Kidney epithelial cell (primary cell): ENCODE measurements around the gene TRAPPC2. TPM values are rescaled to one million over a fixed set of nuclear protein-coding genes. Genes with fewer than 3 reads are reported as not detected.

ENCODE experiments used
- DNase-seq: peaks from one replicate; pipeline ENCODE4 v3.0.0-alpha.2; 2010; ENCODE audit warnings: low read depth
- H3K27me3 ChIP-seq: 2 replicates; pipeline ENCODE4 v1.6.0; 2011; ENCODE audit warnings: low read length; ENCODE audit not compliant: control insufficient read depth, insufficient read depth
- H3K36me3 ChIP-seq: 2 replicates; pipeline ENCODE4 v1.5.1; 2011; ENCODE audit warnings: low read length; ENCODE audit not compliant: control insufficient read depth, insufficient read depth
- H3K4me3 ChIP-seq: 2 replicates; pipeline ENCODE4 v1.5.1; 2011; ENCODE audit warnings: low read depth, mild to moderate bottlenecking, control low read depth, low read length
- total RNA-seq: library from RNA; depleted of rRNA; stranded (reverse); fragments of >200 nt; gene quantifications from 2 replicates; pipeline ENCODE4 v1.2.3, GENCODE V29; 2015
- TF ChIP-seq, protein P1 (sequence below): IDR thresholded peaks from 2 replicates; pipeline ENCODE4 v1.5.1; 2011; ENCODE audit warnings: mild to moderate bottlenecking, moderate library complexity, low read length, control low read depth, inconsistent platforms; ENCODE audit not compliant: insufficient read depth, poor library complexity, severe bottlenecking

The TRAPPC2 gene
- total RNA-seq, 1 donor from 2014 or later: 19.7 TPM

GRCh38 chrX:13699183-13699826, 35.1 kb downstream of the TRAPPC2 start:
- Histone ChIP-seq H3K36me3 (no peaks in the 10 kb centered on the region), H3K27me3 (no peaks in the 10 kb centered on the region), H3K4me3 (no peak overlapping the region)
- TF ChIP-seq, protein P1, sequence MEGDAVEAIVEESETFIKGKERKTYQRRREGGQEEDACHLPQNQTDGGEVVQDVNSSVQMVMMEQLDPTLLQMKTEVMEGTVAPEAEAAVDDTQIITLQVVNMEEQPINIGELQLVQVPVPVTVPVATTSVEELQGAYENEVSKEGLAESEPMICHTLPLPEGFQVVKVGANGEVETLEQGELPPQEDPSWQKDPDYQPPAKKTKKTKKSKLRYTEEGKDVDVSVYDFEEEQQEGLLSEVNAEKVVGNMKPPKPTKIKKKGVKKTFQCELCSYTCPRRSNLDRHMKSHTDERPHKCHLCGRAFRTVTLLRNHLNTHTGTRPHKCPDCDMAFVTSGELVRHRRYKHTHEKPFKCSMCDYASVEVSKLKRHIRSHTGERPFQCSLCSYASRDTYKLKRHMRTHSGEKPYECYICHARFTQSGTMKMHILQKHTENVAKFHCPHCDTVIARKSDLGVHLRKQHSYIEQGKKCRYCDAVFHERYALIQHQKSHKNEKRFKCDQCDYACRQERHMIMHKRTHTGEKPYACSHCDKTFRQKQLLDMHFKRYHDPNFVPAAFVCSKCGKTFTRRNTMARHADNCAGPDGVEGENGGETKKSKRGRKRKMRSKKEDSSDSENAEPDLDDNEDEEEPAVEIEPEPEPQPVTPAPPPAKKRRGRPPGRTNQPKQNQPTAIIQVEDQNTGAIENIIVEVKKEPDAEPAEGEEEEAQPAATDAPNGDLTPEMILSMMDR: no peak
- DNase-seq: no peak

DNA sequence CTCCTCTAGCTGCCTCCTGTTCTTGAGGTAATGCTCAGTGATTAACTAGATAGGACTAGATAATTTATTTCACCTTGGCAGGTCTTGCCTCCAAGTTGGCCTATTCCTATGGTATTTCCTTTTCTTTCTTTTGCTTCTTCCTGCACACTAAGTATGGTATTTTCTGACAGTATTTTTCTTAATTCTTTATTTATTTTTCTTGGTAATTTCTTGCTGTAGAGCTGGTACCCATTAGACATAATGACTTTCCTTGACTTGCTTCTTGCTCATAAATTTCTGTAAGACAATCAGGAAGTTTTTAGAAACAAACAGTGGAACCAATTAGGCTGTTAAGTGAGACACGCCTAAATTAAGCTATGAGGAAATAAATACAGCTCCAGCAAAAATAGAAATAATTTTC, 36.0 kb downstream of the TRAPPC2 start:
- H3K4me3 ChIP-seq: no peak overlapping the region
- H3K36me3 ChIP-seq: no peaks in the 10 kb centered on the region
- no peak for DNase-seq
- no peaks in the 10 kb centered on the region for H3K27me3 ChIP-seq
- TF ChIP-seq, protein P1: no peak

GRCh38 chrX:13697976-13698375, 36.4 kb downstream of the TRAPPC2 start:
- no peak for DNase-seq
- Histone ChIP-seq H3K36me3 (no peaks in the 10 kb centered on the region), H3K4me3 (no peak overlapping the region), H3K27me3 (no peaks in the 10 kb centered on the region)
- TF ChIP-seq, protein P1: no peak

- TF ChIP-seq, protein P1: no peak
- H3K36me3 ChIP-seq: no peaks in the 10 kb centered on the region
- DNase-seq: no peak
These were observed 37.0 kb downstream of the TRAPPC2 start for GRCh38 chrX:13697455-13697854.

DNA sequence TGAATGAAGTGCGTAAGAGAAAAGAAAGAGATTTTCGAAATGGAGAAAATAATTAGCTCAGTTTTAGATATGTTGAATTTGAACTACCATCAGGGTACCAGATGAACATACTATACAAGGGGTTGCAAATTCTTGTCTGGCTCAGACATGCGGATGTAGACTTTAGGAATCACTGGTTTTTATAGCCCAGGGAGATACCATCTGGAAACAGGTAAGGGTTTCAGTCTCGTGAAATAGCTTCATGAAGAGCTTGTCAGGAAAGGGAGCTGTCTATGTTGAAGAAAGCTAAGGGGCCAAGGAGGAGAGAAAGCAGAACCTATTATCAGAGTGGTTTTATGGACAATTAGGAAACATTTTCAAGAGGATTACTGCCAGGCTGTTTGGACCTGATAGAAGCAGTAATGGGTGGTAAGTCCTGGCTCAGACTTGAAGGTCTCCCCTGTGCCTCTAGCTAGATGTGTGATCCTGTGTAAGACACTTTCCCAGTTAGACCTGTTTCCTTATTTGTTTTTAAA, 38.8 kb downstream of the TRAPPC2 start:
- TF ChIP-seq, protein P1: no peak
- DNase-seq: no peak
- Histone ChIP-seq H3K4me3 (no peak overlapping the region), H3K36me3 (no peaks in the 10 kb centered on the region), H3K27me3 (no peaks in the 10 kb centered on the region)

More at GRCh38 chrX:13697455-13697854, 37.0 kb downstream of the TRAPPC2 start:
- Histone ChIP-seq H3K4me3 (no peak overlapping the region), H3K27me3 (no peaks in the 10 kb centered on the region)

DNA sequence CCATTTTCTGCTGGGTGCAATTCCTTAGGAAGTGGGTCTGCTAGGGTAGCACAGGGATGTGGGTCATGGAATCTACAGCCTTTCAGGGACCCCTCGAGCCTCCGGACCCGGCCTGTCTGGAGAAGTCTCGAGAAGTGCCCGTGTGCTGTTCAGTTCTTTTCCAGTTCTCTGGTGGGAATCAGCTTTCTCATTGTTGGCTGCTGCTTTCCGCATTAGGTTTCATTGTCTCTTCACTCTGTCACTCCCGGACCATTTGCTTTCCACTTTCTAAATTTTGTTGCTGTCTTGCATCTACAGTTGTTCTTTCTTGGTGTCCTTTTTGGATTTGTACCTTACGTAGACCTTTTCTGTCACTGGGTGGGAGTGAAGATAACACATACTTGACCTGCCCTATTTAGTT, 39.4 kb downstream of the TRAPPC2 start:
- DNase-seq: no peak
- no peaks in the 10 kb centered on the region for H3K36me3 ChIP-seq
- H3K4me3 ChIP-seq: no peak overlapping the region
- H3K27me3 ChIP-seq: no peaks in the 10 kb centered on the region
- TF ChIP-seq, protein P1: no peak
